Measurements from ENCODE around the gene FGF7. TPM values are rescaled to one million over a fixed set of nuclear protein-coding genes. Genes with fewer than 3 reads are reported as not detected.
"Not testable (repeated sequence)": the region's sequence is repeated elsewhere in the genome, so short reads cannot be mapped to it uniquely, and the experiment has no call there.

Gene FGF7
- total and polyA plus RNA-seq, 10 of the 15 experiments (the other 5 are each of a cell fraction or from before 2014, with no cell fraction given): 0.08 TPM; not detected in 9

DNA sequence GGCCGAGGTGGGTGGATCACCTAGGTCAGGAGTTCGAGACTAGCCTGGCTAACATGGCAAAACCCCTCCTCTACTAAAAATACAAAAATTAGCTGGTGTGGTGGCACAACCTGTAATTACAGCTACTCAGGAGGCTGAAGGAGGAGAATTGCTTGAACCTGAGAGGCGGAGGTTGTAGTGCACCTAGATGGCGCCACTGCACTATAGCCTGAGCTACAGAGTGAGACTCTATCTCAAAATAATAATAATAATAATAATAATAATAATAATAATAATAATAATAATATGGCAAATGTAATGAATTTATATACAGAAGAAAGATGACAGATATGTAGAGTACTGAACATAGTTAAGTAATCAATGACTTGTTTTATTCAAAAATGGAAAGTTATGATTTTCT, 48.2 kb downstream of the FGF7 start:
- intact Hi-C loops (cut with micrococcal nuclease; ENCODE audit: unreplicated experiment): loop anchor here (1.0 kb wide), 1 partner anchor 532 kb away; no protein-coding TSS in a partner anchor
- H3K4me3 ChIP-seq; H3K9me3 ChIP-seq (replicated peaks; ENCODE audit: control insufficient read depth, insufficient read depth, low read length); H3K79me2 ChIP-seq (ENCODE audit: control insufficient read depth, insufficient read depth, low read length); BruUV-seq (replicated peaks); H3K27ac ChIP-seq (ENCODE audit: control insufficient read depth, insufficient read depth); H3K36me3 ChIP-seq (ENCODE audit: control insufficient read depth in 2 of 2, insufficient read depth in 2 of 2, low read length in 1 of 2); POLR2A ChIA-PET; H4K20me1 ChIP-seq (ENCODE audit: control insufficient read depth, insufficient read depth); in situ Hi-C loops (cut with MboI); FAIRE-seq; H3K4me2 ChIP-seq (ENCODE audit: control insufficient read depth, insufficient read depth); H3K27me3 ChIP-seq (replicated peaks in 1 of 2; ENCODE audit: control insufficient read depth in 2 of 2, insufficient read depth in 2 of 2, low read length in 1 of 2); H3K9ac ChIP-seq (ENCODE audit: control insufficient read depth, insufficient read depth, low read length); DNase-seq (ENCODE audit: low read depth, low spot score); H3K4me1 ChIP-seq (ENCODE audit: control insufficient read depth, insufficient read depth, low read length): not testable (repeated sequence)
- CTCF ChIA-PET: interaction anchor here (0.7 to 2.1 kb wide), 13 partner anchors 10 to 845 kb away, joined by 3 to 12 read pairs (median 3); no protein-coding TSS in a partner anchor
- peak; percentile 68 for ATAC-seq
- WGBS (ENCODE audit: insufficient coverage, insufficient replicate concordance, low lambda C conversion rate, missing lambda C conversion rate): 44% methylated on average over 4 of the region's 4 CpGs
- TF ChIP-seq, protein P1, sequence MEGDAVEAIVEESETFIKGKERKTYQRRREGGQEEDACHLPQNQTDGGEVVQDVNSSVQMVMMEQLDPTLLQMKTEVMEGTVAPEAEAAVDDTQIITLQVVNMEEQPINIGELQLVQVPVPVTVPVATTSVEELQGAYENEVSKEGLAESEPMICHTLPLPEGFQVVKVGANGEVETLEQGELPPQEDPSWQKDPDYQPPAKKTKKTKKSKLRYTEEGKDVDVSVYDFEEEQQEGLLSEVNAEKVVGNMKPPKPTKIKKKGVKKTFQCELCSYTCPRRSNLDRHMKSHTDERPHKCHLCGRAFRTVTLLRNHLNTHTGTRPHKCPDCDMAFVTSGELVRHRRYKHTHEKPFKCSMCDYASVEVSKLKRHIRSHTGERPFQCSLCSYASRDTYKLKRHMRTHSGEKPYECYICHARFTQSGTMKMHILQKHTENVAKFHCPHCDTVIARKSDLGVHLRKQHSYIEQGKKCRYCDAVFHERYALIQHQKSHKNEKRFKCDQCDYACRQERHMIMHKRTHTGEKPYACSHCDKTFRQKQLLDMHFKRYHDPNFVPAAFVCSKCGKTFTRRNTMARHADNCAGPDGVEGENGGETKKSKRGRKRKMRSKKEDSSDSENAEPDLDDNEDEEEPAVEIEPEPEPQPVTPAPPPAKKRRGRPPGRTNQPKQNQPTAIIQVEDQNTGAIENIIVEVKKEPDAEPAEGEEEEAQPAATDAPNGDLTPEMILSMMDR (IDR thresholded peaks at IDR 0.05 in 2 of 3, conservative IDR thresholded peaks at IDR 0.05 in 1 of 3; ENCODE audit: control insufficient read depth in 2 of 3, extremely low read depth in 1 of 3, insufficient read depth in 1 of 3, low read depth in 3 of 3, low read length in 3 of 3): peak in 2 of 3 experiments; percentile 16 to 30; a peak in 3 of 6 replicates
- TF ChIP-seq RAD21 (IDR thresholded peaks at IDR 0.05; ENCODE audit: insufficient read depth, low read depth, low read length): 0 out of 2 replicates have a peak, but pooled peaks have one; percentile 24
- RAD21 ChIA-PET (ENCODE audit: unreplicated experiment): interaction anchor here (0.8 to 1.8 kb wide), 9 partner anchors 8 to 845 kb away, joined by 3 to 10 read pairs (median 4); no protein-coding TSS in a partner anchor
- H2AFZ ChIP-seq (ENCODE audit: control insufficient read depth, low read depth, low read length): peak overlapping the region; percentile 60; the same call in 1 of the 2 replicates
- SMC1A ChIA-PET (ENCODE audit: uncharacterized antibody, unreplicated experiment): interaction anchor here (0.7 to 1.7 kb wide), 10 partner anchors 35 to 583 kb away, joined by 3 to 9 read pairs (median 3); partner anchors contain the start of gene FGF7

DNA sequence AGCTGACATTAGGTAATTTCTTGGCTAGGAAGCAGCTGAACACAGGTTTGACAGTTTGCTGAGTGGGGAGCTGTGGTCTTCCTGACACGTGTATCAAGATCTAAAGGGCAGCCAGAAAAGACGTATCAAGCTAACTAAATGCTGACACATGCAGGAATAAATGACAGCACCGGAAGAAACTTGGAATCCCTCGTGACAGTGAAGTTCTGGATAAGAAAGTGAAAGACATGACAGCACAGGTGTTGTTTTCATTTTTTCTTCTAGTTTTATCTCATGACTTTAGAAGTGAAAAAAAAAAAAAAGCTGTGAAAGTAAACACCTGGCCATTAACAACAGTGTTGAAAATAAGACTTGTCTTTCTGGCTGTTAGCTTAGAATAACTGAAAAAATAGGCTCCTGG, 48.7 kb downstream of the FGF7 start:
- POLR2A ChIA-PET: no interaction called here
- H3K4me1 ChIP-seq (ENCODE audit: control insufficient read depth, insufficient read depth, low read length): peaks cover 7% of the 10 kb centered on the region
- peak; percentile 73 for ATAC-seq
- BruUV-seq (replicated peaks): no TSS peak
- H3K4me3 ChIP-seq: no peak overlapping the region
- H3K27ac ChIP-seq (ENCODE audit: control insufficient read depth, insufficient read depth): peak overlapping the region; percentile 31
- H2AFZ ChIP-seq (ENCODE audit: control insufficient read depth, low read depth, low read length): peak overlapping the region; percentile 60; the same call in 1 of the 2 replicates
- no peaks in the 10 kb centered on the region for H3K27me3 ChIP-seq (replicated peaks in 1 of 2; ENCODE audit: control insufficient read depth in 2 of 2, insufficient read depth in 2 of 2, low read length in 1 of 2)
- no peaks in the 10 kb centered on the region for H3K79me2 ChIP-seq (ENCODE audit: control insufficient read depth, insufficient read depth, low read length)
- DNase-seq (ENCODE audit: low read depth, low spot score): peak; percentile 40
- in situ Hi-C loops (cut with MboI) (no loop called here), intact Hi-C loops (cut with micrococcal nuclease; ENCODE audit: unreplicated experiment) (loop anchor here (1.0 kb wide), 1 partner anchor 532 kb away; no protein-coding TSS in a partner anchor)
- peak overlapping the region; percentile 59 for H3K4me2 ChIP-seq (ENCODE audit: control insufficient read depth, insufficient read depth)
- no peaks in the 10 kb centered on the region for H4K20me1 ChIP-seq (ENCODE audit: control insufficient read depth, insufficient read depth)
- no peak for FAIRE-seq
- 11% methylated on average over 4 of the region's 4 CpGs for WGBS (ENCODE audit: insufficient coverage, insufficient replicate concordance, low lambda C conversion rate, missing lambda C conversion rate)
- SMC1A ChIA-PET (ENCODE audit: uncharacterized antibody, unreplicated experiment): interaction anchor here (0.7 to 1.7 kb wide), 10 partner anchors 36 to 582 kb away, joined by 3 to 9 read pairs (median 3); partner anchors contain the start of gene FGF7
- RAD21 ChIA-PET (ENCODE audit: unreplicated experiment): interaction anchor here (0.6 to 1.8 kb wide), 12 partner anchors 8 to 844 kb away, joined by 3 to 10 read pairs (median 4); no protein-coding TSS in a partner anchor
- CTCF ChIA-PET: interaction anchor here (0.7 to 2.1 kb wide), 15 partner anchors 11 to 844 kb away, joined by 3 to 12 read pairs (median 3); partner anchors contain the start of gene FGF7
- H3K9me3 ChIP-seq (replicated peaks; ENCODE audit: control insufficient read depth, insufficient read depth, low read length): no peaks in the 10 kb centered on the region
- no peaks in the 10 kb centered on the region for H3K36me3 ChIP-seq (ENCODE audit: control insufficient read depth in 2 of 2, insufficient read depth in 2 of 2, low read length in 1 of 2)
- no peak overlapping the region for H3K9ac ChIP-seq (ENCODE audit: control insufficient read depth, insufficient read depth, low read length)
- TF ChIP-seq FOS (IDR thresholded peaks at IDR 0.05; ENCODE audit: borderline replicate concordance, extremely low read depth, insufficient read length) (no peak), CHD4 (IDR thresholded peaks at IDR 0.05) (no peak), EZH2 (IDR thresholded peaks at IDR 0.05; ENCODE audit: borderline replicate concordance, control insufficient read depth, low read depth, low read length) (no peak), POLR2A (IDR thresholded peaks at IDR 0.05; ENCODE audit: low read depth, low read length) (no peak), IKZF2 (IDR thresholded peaks at IDR 0.05) (peak; percentile 63; a peak in 3 of 4 replicates), CREB1 (IDR thresholded peaks at IDR 0.05; ENCODE audit: low read depth) (peak; percentile 52; the same call in 1 of the 2 replicates), CHD2 (IDR thresholded peaks at IDR 0.05; ENCODE audit: borderline replicate concordance, low read depth, low read length) (no peak)
- TF ChIP-seq, protein P2, sequence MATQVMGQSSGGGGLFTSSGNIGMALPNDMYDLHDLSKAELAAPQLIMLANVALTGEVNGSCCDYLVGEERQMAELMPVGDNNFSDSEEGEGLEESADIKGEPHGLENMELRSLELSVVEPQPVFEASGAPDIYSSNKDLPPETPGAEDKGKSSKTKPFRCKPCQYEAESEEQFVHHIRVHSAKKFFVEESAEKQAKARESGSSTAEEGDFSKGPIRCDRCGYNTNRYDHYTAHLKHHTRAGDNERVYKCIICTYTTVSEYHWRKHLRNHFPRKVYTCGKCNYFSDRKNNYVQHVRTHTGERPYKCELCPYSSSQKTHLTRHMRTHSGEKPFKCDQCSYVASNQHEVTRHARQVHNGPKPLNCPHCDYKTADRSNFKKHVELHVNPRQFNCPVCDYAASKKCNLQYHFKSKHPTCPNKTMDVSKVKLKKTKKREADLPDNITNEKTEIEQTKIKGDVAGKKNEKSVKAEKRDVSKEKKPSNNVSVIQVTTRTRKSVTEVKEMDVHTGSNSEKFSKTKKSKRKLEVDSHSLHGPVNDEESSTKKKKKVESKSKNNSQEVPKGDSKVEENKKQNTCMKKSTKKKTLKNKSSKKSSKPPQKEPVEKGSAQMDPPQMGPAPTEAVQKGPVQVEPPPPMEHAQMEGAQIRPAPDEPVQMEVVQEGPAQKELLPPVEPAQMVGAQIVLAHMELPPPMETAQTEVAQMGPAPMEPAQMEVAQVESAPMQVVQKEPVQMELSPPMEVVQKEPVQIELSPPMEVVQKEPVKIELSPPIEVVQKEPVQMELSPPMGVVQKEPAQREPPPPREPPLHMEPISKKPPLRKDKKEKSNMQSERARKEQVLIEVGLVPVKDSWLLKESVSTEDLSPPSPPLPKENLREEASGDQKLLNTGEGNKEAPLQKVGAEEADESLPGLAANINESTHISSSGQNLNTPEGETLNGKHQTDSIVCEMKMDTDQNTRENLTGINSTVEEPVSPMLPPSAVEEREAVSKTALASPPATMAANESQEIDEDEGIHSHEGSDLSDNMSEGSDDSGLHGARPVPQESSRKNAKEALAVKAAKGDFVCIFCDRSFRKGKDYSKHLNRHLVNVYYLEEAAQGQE (IDR thresholded peaks at IDR 0.05; ENCODE audit: low read depth, low read length): no peak
